WI38 (cell line): ENCODE data around the gene SPINK8.

Experiments
- H3K4me3 ChIP-seq: 2 replicates; pipeline ENCODE4 v1.5.1; 2011; ENCODE audit warnings: low read depth, mild to moderate bottlenecking, control low read depth, low read length
- CTCF ChIP-seq: IDR thresholded peaks from 2 replicates; pipeline ENCODE4 v1.5.1; 2012; ENCODE audit warnings: low read depth, mild to moderate bottlenecking, control low read depth, low read length

The SPINK8 gene

DNA sequence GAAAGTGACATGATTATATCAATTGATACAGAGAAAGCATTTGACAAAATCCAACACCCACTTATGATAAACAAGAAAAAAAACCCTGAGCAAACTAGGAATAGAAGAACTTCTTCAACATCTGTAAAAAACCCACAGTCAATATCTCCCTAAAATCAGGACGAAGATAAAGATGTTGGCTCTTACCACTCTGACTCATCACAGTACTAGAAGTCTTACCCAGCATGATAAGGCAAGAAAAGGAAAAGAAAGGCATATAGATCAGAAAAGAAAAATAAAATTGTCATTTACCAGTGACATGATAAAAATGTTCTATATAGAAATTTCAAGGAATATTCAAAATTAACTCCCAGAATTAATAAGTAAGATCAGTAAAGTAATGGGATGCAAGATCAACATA is 31.4 kb upstream of the SPINK8 start:
- TF ChIP-seq CTCF = no peak
- H3K4me3 ChIP-seq = no peak overlapping the region

DNA sequence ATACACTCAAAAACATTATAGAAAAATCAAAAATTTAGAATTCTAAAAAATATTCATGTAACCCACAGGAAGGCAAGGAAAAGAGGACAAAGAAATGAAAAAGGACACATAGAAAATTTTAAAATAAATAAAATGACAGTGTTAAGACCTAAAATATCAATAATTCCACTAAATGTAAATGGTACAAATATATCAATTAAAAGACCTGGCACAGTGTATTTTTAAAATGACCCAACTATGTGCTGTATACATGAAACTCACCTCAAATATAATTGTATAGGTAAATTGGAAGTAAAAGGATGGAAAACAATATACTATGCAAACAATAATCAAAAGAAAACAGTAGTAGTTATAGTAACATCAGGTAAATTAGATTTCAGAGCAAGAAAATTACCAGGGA is 28.5 kb upstream of the SPINK8 start:
- no peak overlapping the region for H3K4me3 ChIP-seq
- TF ChIP-seq CTCF = no peak

GRCh38 chr3:48356419-48356818 is 23.0 kb upstream of the SPINK8 start:
- H3K4me3 ChIP-seq = no peak overlapping the region
- no peak for TF ChIP-seq CTCF

DNA sequence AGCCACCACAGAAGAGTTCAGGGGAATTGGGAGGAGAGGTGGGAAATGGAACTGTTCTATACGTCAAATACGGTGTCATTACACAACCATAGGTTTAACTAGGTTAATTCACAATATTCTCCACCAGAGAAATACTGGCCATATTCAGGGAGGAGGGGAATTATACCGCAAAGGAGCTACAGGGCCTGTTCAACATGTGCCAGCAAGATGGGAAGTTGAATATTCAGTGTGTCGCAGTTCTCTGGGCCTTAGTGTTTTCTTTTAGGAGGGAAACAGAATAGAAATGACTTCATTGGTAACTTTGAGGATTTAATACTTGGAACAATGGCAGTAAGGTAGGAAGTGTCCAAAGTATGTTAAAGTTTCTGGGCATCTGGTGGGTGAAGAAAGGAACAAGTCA is 20.5 kb upstream of the SPINK8 start:
- TF ChIP-seq CTCF = no peak
- no peak overlapping the region for H3K4me3 ChIP-seq

- TF ChIP-seq CTCF = no peak
- no peak overlapping the region for H3K4me3 ChIP-seq
Measured at GRCh38 chr3:48352546-48352945, 19.1 kb upstream of the SPINK8 start.

GRCh38 chr3:48347500-48347899 is 14.0 kb upstream of the SPINK8 start:
- H3K4me3 ChIP-seq = no peak overlapping the region
- no peak for TF ChIP-seq CTCF

GRCh38 chr3:48345946-48346572 is 12.6 kb upstream of the SPINK8 start:
- no peak for TF ChIP-seq CTCF
- no peak overlapping the region for H3K4me3 ChIP-seq
